Gastroesophageal sphincter (tissue), 4 donors: ENCODE data around the gene APPBP2. TPM values are rescaled to one million over a fixed set of nuclear protein-coding genes. Genes with fewer than 3 reads are reported as not detected.

Source experiments
- ATAC-seq: fragments of 150-250 bp; one replicate; pipeline ENCODE4 v1.9.1; 2016; ENCODE audit warnings: mild to moderate bottlenecking, moderate library complexity
- H3K27ac ChIP-seq, 4 donors: fragments of 200-600 bp; sonication (generic) in 3 of 4; 1 replicate in 3 of 4; 2 replicates in 1 of 4; pipeline ENCODE4 v1.5.1; 2016 to 2019
- H3K27me3 ChIP-seq: fragments of 200-600 bp; sonication (generic); one replicate; pipeline ENCODE4 v1.5.1; 2019
- H3K36me3 ChIP-seq, 2 donors: fragments of 200-600 bp; sonication (generic); one replicate each; pipeline ENCODE4 v1.5.1; 2019; ENCODE audit warnings: control low read depth in 1 of 2
- H3K4me1 ChIP-seq, 3 donors: fragments of 200-600 bp; sonication (generic); 1 replicate in 2 of 3; 2 replicates in 1 of 3; pipeline ENCODE4 v1.5.1; 2016 to 2019; ENCODE audit warnings: control low read depth in 2 of 3
- H3K4me3 ChIP-seq, 2 donors: fragments of 200-600 bp; sonication (generic); one replicate each; pipeline ENCODE4 v1.5.1; 2019; ENCODE audit warnings: mild to moderate bottlenecking in 1 of 2, moderate library complexity in 1 of 2
- H3K9me3 ChIP-seq, 3 donors: fragments of 200-600 bp; sonication (generic); one replicate each; pipeline ENCODE4 v1.5.1; 2017 to 2019; ENCODE audit warnings: control low read depth in 2 of 3
- EP300 ChIP-seq: sonication (generic); formaldehyde crosslinking; IDR thresholded peaks from one replicate; pipeline ENCODE4 v1.6.1; 2017; ENCODE audit warnings: antibody characterized with exemption, mild to moderate bottlenecking
- POLR2A ChIP-seq, 2 donors: fragments of 450-650 bp; IDR thresholded peaks; one replicate each; pipeline ENCODE4 v1.6.1; 2017; ENCODE audit warnings: antibody characterized with exemption in 2 of 2, mild to moderate bottlenecking in 2 of 2, moderate library complexity in 1 of 2
- POLR2AphosphoS5 ChIP-seq: sonication (generic); formaldehyde crosslinking; IDR thresholded peaks from one replicate; pipeline ENCODE4 v1.6.1; 2017; ENCODE audit warnings: antibody characterized with exemption
- WGBS, 2 donors: methylation state at CpG; one replicate each; pipeline ENCODE4 v1.1.5; 2018; ENCODE audit warnings: low coverage in 1 of 2; 5-methylcytosine and 5-hydroxymethylcytosine counted together
- total RNA-seq, 4 donors: library from RNA; depleted of rRNA; stranded (reverse); fragments of >200 nt; gene quantifications; one replicate each; pipeline ENCODE4 v1.1.0, GENCODE V29; 2016
- TF ChIP-seq, protein P1 (sequence below), 4 experiments: fragments of 200-600 bp in 2 of 4; fragments of 450-650 bp in 2 of 4; sonication (generic) in 1 of 4; IDR thresholded peaks; one replicate each; pipeline ENCODE4 v1.5.1; 2017 to 2019; ENCODE audit warnings: antibody characterized with exemption in 4 of 4, mild to moderate bottlenecking in 2 of 4, moderate library complexity in 2 of 4

Gene APPBP2
- total RNA-seq, 4 donors from 2014 or later, result 30.0 to 39.2 (median 34.4) TPM

DNA sequence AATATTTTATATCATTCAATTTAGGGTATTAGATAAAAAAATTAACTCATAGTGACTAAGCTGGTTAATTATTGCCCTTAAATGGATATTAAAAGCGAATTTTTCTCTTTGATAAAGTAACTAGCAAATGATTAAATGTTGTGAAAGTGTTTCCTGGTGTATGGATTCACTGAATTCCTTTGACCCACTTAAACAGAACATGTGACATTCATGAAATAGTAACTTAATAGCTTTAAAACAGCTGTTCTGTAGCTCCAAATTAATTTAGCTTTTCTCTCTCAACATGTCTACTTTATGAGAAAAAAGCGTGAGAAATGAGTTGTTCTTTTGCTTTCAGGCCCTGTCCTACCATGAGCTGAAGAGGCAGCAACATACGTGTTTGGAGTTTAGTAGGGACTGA, 36.4 kb upstream of the APPBP2 start:
- Histone ChIP-seq H3K27ac (no peak overlapping the region), H3K4me1 (no peaks in the 10 kb centered on the region), H3K9me3 (no peaks in the 10 kb centered on the region), H3K27me3 (no peaks in the 10 kb centered on the region), H3K36me3 (no peaks in the 10 kb centered on the region), H3K4me3 (no peak overlapping the region)
- no peak for TF ChIP-seq EP300
- no peak for TF ChIP-seq POLR2A (IDR thresholded peaks at IDR 0.05)
- TF ChIP-seq, protein P1, sequence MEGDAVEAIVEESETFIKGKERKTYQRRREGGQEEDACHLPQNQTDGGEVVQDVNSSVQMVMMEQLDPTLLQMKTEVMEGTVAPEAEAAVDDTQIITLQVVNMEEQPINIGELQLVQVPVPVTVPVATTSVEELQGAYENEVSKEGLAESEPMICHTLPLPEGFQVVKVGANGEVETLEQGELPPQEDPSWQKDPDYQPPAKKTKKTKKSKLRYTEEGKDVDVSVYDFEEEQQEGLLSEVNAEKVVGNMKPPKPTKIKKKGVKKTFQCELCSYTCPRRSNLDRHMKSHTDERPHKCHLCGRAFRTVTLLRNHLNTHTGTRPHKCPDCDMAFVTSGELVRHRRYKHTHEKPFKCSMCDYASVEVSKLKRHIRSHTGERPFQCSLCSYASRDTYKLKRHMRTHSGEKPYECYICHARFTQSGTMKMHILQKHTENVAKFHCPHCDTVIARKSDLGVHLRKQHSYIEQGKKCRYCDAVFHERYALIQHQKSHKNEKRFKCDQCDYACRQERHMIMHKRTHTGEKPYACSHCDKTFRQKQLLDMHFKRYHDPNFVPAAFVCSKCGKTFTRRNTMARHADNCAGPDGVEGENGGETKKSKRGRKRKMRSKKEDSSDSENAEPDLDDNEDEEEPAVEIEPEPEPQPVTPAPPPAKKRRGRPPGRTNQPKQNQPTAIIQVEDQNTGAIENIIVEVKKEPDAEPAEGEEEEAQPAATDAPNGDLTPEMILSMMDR (IDR thresholded peaks at IDR 0.05), result no peak
- TF ChIP-seq POLR2AphosphoS5, result no peak
- 54 to 70% methylated on average over 3 of the region's 3 CpGs for WGBS, 2 donors
- no peak for ATAC-seq

GRCh38 chr17:60560860-60561257, 34.8 kb upstream of the APPBP2 start:
- no peak overlapping the region for H3K4me3 ChIP-seq
- WGBS, 2 donors, result 85 to 91% methylated on average over 3 to 9 of the region's 11 CpGs
- ATAC-seq, result no peak

GRCh38 chr17:60559995-60560859, 34.2 kb upstream of the APPBP2 start:
- Histone ChIP-seq H3K4me1 (no peaks in the 10 kb centered on the region), H3K9me3 (no peaks in the 10 kb centered on the region), H3K27ac (no peak overlapping the region), H3K27me3 (no peaks in the 10 kb centered on the region), H3K4me3 (no peak overlapping the region), H3K36me3 (no peaks in the 10 kb centered on the region)
- TF ChIP-seq POLR2AphosphoS5 (no peak), EP300 (no peak), POLR2A (IDR thresholded peaks at IDR 0.05) (no peak)
- TF ChIP-seq, protein P1 (IDR thresholded peaks at IDR 0.05), result no peak
- 80 to 94% methylated on average over 9 to 14 of the region's 26 CpGs for WGBS, 2 donors
- ATAC-seq, result no peak

More at GRCh38 chr17:60560860-60561257, 34.8 kb upstream of the APPBP2 start:
- Histone ChIP-seq H3K27ac (no peak overlapping the region), H3K4me1 (no peaks in the 10 kb centered on the region), H3K27me3 (no peaks in the 10 kb centered on the region), H3K36me3 (no peaks in the 10 kb centered on the region), H3K9me3 (no peaks in the 10 kb centered on the region)
- TF ChIP-seq, protein P1 (IDR thresholded peaks at IDR 0.05), result no peak
- TF ChIP-seq POLR2AphosphoS5, result no peak
- TF ChIP-seq EP300, result no peak
- no peak for TF ChIP-seq POLR2A (IDR thresholded peaks at IDR 0.05)

DNA sequence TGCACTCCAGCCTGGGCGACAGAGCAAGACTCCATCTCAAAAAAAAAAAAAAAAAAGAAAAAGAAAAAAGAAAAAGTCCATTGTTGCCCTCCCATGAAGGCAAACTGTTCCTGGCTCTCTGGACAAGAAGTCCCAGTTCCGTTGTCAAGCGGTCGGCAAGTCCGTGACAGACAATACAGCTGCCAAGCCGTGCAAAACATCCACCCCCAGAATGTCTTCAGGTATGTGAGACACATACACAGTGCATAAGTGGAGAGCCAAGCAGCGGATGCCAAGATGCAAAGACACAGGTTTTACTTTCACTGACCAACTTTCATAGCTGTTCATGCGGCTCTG, 33.6 kb upstream of the APPBP2 start:
- no peak for ATAC-seq
- Histone ChIP-seq H3K9me3 (no peaks in the 10 kb centered on the region), H3K4me3 (no peak overlapping the region), H3K36me3 (no peaks in the 10 kb centered on the region), H3K27ac (no peak overlapping the region), H3K27me3 (no peaks in the 10 kb centered on the region), H3K4me1 (no peaks in the 10 kb centered on the region)
- WGBS, 2 donors, result 78% methylated on average over 7 of the region's 8 CpGs; no CpG with 5 or more reads in 1 of the 2 donors
- TF ChIP-seq POLR2A (IDR thresholded peaks at IDR 0.05) (no peak), POLR2AphosphoS5 (no peak), EP300 (no peak)
- TF ChIP-seq, protein P1 (IDR thresholded peaks at IDR 0.05), result no peak

DNA sequence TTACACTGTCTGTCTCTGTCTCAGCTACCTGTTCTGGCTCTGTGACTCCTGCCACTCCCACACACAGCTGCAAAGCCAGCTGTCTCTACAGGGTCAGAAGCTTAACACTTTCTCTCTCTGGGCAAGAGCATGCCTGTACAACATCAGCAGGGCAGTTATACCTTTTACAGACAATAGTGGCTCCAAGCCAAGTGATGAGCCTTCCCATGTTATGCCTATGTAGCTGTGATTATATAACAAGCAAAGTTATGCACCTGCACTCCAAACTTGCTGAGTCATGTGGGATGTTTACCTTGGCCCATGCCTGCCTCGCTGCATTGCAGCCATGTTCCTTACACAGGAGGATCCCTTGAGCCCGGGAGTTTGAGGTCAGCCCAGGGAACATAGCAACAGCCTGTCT, 31.8 kb upstream of the APPBP2 start:
- H3K9me3 ChIP-seq, result peaks cover 0 to 6% (median 0%) of the 10 kb centered on the region in 3 donors
- no peak for TF ChIP-seq EP300
- WGBS, 2 donors, result no CpG with 5 or more reads among the region's 2 CpGs
- ATAC-seq, result no peak
- no peaks in the 10 kb centered on the region for H3K4me1 ChIP-seq
- no peak overlapping the region for H3K27ac ChIP-seq
- H3K27me3 ChIP-seq, result no peaks in the 10 kb centered on the region
- no peak overlapping the region for H3K4me3 ChIP-seq
- H3K36me3 ChIP-seq, result no peaks in the 10 kb centered on the region
